Measurements from ENCODE around the gene CD81.
A peak's percentile ranks its signal among the peaks of the same experiment; 100 is the strongest.

Gene CD81

GRCh38 chr11:2408671-2409070 lies 31.6 kb downstream of the CD81 start:
- DNase-seq, result no peak

- no peak for DNase-seq
Observed at GRCh38 chr11:2409126-2409525, 32.0 kb downstream of the CD81 start.

GRCh38 chr11:2409611-2410468 lies 32.7 kb downstream of the CD81 start:
- DNase-seq, result no peak

GRCh38 chr11:2410616-2411015 lies 33.5 kb downstream of the CD81 start:
- DNase-seq, result no peak

- no peak for DNase-seq
Observed at GRCh38 chr11:2411446-2412305, 34.6 kb downstream of the CD81 start.

GRCh38 chr11:2412323-2412722 lies 35.2 kb downstream of the CD81 start:
- DNase-seq, result no peak

- no peak for DNase-seq
Observed at GRCh38 chr11:2413742-2414579, 36.9 kb downstream of the CD81 start.

- DNase-seq, result no peak
Observed at GRCh38 chr11:2414616-2415015, 37.5 kb downstream of the CD81 start.

GRCh38 chr11:2415171-2415570 lies 38.1 kb downstream of the CD81 start:
- no peak for DNase-seq

GRCh38 chr11:2415601-2416380 lies 38.7 kb downstream of the CD81 start:
- no peak for DNase-seq

GRCh38 chr11:2416765-2417164 lies 39.7 kb downstream of the CD81 start:
- no peak for DNase-seq

GRCh38 chr11:2417856-2418692 lies 41.0 kb downstream of the CD81 start:
- DNase-seq, result no peak

- no peak for DNase-seq
Observed at GRCh38 chr11:2418693-2419360, 41.7 kb downstream of the CD81 start.

GRCh38 chr11:2419638-2420501 lies 42.8 kb downstream of the CD81 start:
- peak; percentile 33 for DNase-seq

- DNase-seq, result peak; percentile 30
Observed at GRCh38 chr11:2420502-2421225, 43.6 kb downstream of the CD81 start.

- DNase-seq, result no peak
Observed at GRCh38 chr11:2421226-2421994, 44.3 kb downstream of the CD81 start.

- no peak for DNase-seq
Observed at GRCh38 chr11:2421996-2422395, 44.9 kb downstream of the CD81 start.

Data from NCI-H1694 (cell line).